ENCODE measurements around the gene MAPRE3.

The MAPRE3 gene

GRCh38 chr2:27014771-27015433, 44.5 kb downstream of the MAPRE3 start:
- no peak for DNase-seq (ENCODE audit: low read depth)

- DNase-seq (ENCODE audit: low read depth) = no peak
These were observed 46.4 kb downstream of the MAPRE3 start for GRCh38 chr2:27016801-27017325.

GRCh38 chr2:27018142-27018541, 47.7 kb downstream of the MAPRE3 start:
- DNase-seq (ENCODE audit: low read depth) = no peak

DNA sequence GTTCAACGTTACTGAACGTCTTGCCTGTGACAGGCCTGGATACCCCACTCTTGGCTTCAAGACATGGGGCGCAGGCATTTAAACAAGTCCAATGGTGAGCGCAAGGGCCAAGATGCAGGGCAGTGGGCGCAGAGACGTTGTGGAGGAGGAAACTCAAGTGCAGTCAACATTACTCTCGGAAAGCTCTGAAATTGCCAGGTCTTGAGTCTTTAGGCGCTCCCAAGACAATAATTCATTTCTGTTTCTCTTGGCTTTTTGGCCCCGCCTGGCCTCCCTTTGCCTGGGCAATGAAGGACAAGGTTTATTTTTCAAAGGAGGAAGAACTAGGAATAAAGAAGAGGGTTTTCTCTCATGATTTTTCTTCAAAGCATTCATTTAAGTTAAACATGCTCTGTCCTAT, 49.0 kb downstream of the MAPRE3 start:
- no peak for DNase-seq (ENCODE audit: low read depth)

GRCh38 chr2:27019931-27020855, 49.8 kb downstream of the MAPRE3 start:
- no peak for DNase-seq (ENCODE audit: low read depth)

DNA sequence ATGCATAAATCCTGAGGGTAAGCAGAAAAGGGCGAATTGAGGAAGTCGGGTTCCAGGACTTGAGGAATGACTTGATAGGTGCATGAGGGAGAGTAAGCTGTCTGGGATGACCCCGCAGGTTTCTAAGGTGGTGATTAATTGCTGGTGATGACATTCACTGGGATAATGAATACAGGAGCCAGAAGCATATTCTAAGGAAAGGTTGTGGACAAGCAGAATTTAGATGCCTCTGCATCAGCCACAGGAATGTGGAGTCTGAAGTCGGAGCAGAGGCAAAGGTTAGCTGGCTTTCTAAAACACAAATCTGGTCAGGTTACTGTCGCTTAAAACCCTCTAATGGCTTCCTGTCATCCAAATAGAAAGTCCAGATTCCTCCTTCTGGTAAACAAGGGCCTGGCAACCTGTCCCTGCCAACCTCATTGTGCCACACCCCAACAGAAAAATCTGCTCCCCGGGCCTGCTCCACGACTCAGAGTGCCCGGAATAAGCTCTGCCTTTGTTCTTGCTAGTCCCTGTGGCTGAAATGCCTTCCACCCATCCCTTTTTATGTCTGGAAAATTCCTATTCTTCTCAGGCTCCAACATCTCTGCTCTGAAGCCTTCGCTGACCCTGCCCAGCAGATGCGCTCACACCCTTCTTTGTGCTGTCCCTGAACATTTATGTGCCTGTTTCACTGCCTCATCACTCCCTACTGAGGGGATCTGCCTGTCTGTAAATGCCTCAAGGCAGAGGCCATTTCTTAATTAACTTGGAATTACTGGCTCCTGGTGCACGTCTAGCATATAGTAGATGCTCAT, 51.0 kb downstream of the MAPRE3 start:
- no peak for DNase-seq (ENCODE audit: low read depth)

- DNase-seq (ENCODE audit: low read depth) = no peak
These were observed 53.3 kb downstream of the MAPRE3 start for GRCh38 chr2:27023740-27024139.

GRCh38 chr2:27024188-27024587, 53.8 kb downstream of the MAPRE3 start:
- no peak for DNase-seq (ENCODE audit: low read depth)

DNA sequence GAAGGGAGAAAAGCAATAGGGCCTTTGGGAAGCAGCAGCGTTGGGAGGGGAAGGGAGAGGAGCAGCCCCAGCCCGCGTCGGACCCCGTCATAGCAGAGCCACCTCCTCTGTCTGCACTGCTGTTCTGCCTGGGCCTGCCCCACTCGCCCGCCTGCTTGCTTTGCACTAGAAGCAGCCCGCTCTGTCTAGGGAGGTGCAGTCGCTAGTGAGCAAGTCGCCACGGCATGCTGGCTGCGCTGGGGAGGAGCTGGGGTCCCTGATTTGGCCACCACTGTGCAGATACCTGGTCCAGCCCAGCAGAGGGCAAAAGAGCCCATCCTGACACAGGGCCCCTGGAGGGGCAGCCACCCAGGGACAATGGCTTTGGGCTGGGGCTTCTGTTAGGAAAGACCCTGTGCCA, 54.4 kb downstream of the MAPRE3 start:
- DNase-seq (ENCODE audit: low read depth) = no peak

DNA sequence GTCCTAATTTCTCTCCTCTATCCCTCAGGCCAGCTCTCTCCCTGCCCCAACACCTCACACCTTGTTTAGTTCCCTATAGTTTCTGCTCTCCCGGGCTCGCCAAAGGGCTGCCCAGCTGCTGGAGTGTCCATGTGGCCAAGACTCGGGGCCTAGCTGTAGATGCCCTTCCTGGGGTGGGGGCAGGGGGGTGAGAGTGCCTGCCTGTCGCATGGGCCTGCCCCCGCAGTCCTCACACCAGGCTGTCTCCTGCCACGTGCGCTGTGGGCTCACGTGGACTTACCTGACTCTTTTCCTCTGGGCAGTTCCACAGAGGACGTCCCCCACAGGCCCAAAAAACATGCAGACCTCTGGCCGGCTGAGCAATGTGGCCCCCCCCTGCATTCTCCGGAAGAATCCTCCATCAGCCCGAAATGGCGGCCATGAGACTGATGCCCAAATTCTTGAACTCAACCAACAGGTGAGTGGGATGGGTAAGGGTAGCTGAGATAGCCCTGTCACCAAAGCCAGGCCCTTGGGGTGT, 54.9 kb downstream of the MAPRE3 start:
- no peak for DNase-seq (ENCODE audit: low read depth)

GRCh38 chr2:27025861-27026851, 55.7 kb downstream of the MAPRE3 start:
- DNase-seq (ENCODE audit: low read depth) = no peak

DNA sequence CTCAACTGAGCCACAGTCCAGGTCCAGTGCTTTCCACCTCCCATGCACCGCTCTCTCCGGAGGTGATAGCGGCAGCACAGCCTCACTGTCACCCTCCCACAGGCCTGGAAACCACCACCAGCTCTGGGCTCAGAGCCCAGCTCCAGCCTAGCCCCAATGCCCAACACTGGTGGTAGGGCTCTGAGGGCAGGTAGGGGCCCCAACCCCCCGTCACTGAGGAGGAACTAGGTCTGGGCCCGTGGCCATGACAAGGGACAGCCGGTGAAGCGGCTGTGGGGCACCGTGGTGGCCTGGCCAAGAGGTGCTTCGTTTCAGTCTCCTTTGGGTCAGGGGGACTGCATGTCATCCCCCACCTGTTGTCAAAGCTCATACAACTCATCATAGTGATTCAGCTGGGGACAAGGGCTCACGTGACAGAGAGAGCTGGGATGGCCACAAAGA, 56.8 kb downstream of the MAPRE3 start:
- DNase-seq (ENCODE audit: low read depth) = no peak

DNA sequence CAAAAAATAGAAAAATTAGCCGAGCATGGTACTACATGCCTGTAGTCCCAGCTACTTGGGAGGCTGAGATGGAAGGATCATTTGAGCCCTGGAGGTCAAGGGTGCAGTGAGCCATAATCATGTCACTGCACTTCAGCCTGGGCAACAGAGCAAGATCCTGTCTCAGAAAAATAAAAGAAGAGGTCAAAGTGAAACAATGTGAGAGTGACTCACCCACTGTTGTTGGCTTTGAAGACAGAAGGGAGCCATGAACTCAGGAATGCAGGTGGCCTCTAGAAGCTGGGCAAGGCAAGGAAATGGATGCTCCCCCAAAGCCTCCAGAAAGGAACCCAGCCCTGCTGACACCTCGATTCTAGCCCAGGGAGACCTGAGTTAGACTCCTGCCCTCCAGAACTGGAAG, 58.6 kb downstream of the MAPRE3 start:
- DNase-seq (ENCODE audit: low read depth) = no peak

DNA sequence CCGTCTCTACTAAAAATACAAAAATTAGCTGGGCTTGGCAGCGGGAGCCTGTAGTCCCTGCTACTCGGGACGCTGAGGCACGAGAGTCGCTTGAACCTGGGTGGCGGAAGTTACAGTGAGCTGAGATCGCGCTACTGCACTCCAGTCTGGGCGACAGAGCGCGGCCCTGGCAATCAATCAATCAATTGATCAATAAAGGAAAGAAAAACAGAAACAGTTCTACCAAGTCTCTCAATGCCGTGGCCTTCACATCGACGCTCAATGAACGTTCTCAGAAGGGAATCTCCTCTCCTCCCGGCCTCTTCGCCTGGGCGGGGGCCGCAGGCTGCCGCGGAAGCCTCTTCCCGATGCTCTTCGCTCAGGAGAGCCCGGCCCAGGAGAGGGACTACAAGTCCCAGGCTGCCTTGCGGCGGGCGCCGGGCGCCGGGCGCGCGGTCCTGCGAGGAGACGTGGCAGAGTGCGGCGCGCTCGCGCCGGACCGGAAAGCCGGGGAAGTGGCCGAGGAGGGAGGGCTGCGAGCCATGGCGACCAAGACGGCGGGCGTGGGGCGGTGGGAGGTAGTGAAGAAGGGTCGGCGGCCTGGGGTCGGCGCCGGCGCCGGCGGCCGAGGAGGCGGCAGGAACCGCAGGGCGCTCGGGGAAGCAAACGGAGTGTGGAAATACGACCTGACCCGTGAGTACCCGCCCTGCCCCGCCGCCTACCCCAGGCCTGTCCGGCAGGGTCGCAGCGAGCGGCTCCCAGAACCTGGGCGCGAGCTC, 62.2 kb downstream of the MAPRE3 start, which contains the start of gene TMEM214:
Gene TMEM214, plus strand, starts transcription at position 471 of the 758 bp plus-strand sequence. Its CDS starts 51 bp downstream, at position 522.
- DNase-seq (ENCODE audit: low read depth) = peak; percentile 69

GRCh38 chr2:27033253-27033852, 62.9 kb downstream of the MAPRE3 start:
- no peak for DNase-seq (ENCODE audit: low read depth)

DNA sequence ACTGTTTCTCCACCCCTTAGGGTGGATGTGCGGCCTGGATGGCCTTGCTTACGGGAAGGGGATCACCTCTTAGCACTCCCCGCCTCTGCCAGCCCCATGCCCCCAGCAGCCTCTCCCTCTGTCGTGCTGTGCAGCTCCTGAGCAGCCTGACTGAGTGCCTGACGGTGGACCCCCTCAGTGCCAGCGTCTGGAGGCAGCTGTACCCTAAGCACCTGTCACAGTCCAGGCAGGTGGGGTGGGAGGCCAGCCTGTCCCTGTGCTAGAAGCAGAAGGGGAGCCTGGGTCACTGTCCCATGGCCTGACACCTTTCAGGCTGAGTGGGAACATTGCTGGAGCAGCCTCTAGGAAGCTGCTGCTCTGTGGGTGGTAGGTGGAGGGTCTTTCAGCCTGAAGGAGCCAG, 67.6 kb downstream of the MAPRE3 start:
- no peak for DNase-seq (ENCODE audit: low read depth)

DNA sequence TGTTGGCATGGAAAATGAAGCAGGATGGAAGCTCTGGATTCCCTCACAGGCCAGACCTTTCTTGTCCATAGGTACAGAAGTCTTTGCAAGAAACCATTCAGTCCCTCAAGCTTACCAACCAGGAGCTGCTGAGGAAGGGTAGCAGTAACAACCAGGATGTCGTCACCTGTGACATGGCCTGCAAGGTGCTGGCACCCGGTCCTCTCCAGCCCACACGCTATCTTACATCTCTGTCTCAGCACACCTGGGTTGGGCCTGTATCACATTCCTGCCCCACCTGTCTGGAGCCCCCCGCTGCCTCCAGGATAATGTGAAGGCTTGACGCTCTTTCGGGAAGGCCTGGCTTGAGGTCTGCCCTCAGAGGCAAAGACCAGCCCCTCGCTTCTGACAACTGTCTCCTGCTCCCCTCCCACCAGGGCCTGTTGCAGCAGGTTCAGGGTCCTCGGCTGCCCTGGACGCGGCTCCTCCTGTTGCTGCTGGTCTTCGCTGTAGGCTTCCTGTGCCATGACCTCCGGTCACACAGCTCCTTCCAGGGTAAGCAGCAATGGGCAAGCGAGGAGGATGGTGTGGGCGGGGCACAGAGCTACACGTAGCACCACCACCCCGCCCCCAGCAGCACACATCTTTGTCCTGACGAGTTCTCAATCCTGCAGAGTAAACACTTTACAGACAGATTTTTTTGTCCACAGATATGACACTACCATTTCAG, 68.3 kb downstream of the MAPRE3 start:
- no peak for DNase-seq (ENCODE audit: low read depth)

DNA sequence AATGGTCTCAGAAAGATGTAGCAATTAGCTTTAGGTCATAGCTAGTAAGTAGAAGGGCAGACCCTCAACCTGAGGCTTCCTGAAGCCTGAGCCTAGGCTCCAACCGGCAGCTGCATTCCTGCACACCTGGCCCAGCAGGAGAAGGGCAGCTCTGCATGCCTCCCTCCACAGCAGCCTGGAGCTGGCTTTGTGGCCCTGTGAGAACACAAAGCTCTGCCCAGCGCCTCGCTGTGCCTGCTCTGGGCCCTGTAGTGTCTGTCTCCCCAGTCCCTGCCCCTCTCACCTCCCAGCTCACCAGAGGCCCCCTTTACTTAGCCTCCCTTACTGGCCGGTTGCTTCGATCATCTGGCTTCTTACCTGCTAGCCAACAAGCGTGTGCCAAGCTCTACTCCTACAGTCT, 69.0 kb downstream of the MAPRE3 start:
- no peak for DNase-seq (ENCODE audit: low read depth)

DNA sequence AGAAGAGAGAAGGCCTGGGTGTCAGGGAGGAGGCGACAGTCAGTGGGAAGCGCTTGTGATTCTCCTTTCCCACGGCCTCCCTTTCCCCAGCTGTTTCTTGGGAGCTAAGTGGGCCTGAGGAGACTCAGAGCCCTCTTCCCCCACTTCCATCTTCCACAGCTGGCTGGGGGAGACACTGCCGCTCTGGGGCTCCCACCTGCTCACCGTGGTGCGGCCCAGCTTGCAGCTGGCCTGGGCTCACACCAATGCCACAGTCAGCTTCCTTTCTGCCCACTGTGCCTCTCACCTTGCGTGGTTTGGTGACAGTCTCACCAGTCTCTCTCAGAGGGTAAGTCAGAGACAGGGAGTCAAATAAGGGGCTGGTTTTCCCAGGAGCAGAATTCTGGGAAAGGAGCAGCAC, 69.4 kb downstream of the MAPRE3 start:
- no peak for DNase-seq (ENCODE audit: low read depth)

Measured in stimulated activated CD8-positive, alpha-beta memory T cell treated with anti-CD3 and anti-CD28 coated beads, Interleukin-12 subunit alpha, Interleukin-12 subunit beta, amount 100 ng/mL, for 4 hours (primary cell).